Loucy (cell line): ENCODE results near the gene ACCS.

ENCODE experiments used
- H2AFZ ChIP-seq: fragments of 200-600 bp; sonication (generic); 2 replicates; pipeline ENCODE4 v1.6.0; 2016; ENCODE audit warnings: antibody characterized with exemption, mild to moderate bottlenecking, low read length, moderate library complexity
- H3F3A ChIP-seq: fragments of 200-600 bp; 2 replicates; pipeline ENCODE4 v1.6.0; 2016; ENCODE audit warnings: antibody characterized with exemption, low read depth, mild to moderate bottlenecking
- H3K27me3 ChIP-seq: fragments of 200-600 bp; sonication (generic); 2 replicates; pipeline ENCODE4 v1.6.1; 2014; ENCODE audit warnings: low read length, mild to moderate bottlenecking; ENCODE audit not compliant: insufficient read depth, poor library complexity, severe bottlenecking
- H3K36me3 ChIP-seq: fragments of 200-600 bp; sonication (generic); 2 replicates; pipeline ENCODE4 v1.6.1; 2016; ENCODE audit warnings: low read length; ENCODE audit not compliant: insufficient read depth
- H3K4me1 ChIP-seq: fragments of 200-600 bp; sonication (generic); 2 replicates; pipeline ENCODE4 v1.5.1; 2014; ENCODE audit warnings: low read length, mild to moderate bottlenecking; ENCODE audit not compliant: insufficient read depth, poor library complexity, severe bottlenecking
- H3K4me2 ChIP-seq: fragments of 200-600 bp; sonication (generic); 2 replicates; pipeline ENCODE4 v1.6.0; 2014; ENCODE audit warnings: antibody characterized with exemption, low read length, low read depth, mild to moderate bottlenecking; ENCODE audit not compliant: poor library complexity, severe bottlenecking
- H3K4me3 ChIP-seq: fragments of 200-600 bp; sonication (generic); 2 replicates; pipeline ENCODE4 v1.5.1; 2014; ENCODE audit warnings: low read length, mild to moderate bottlenecking, mixed read lengths; ENCODE audit not compliant: poor library complexity, severe bottlenecking
- H3K79me2 ChIP-seq: fragments of 200-600 bp; sonication (generic); 2 replicates; pipeline ENCODE4 v1.6.1; 2014; ENCODE audit warnings: low read length; ENCODE audit not compliant: insufficient read depth
- H3K9ac ChIP-seq: fragments of 200-600 bp; sonication (generic); 2 replicates; pipeline ENCODE4 v1.6.0; 2014; ENCODE audit warnings: mild to moderate bottlenecking, low read depth, low read length, moderate library complexity; ENCODE audit not compliant: poor library complexity, severe bottlenecking
- H3K9me2 ChIP-seq: fragments of 200-600 bp; sonication (generic); replicated peaks from 2 replicates; pipeline ENCODE4 v1.6.1; 2016; ENCODE audit warnings: low read depth, low read length, mixed read lengths
- H3K9me3 ChIP-seq: fragments of 200-600 bp; sonication (generic); 2 replicates; pipeline ENCODE4 v1.6.1; 2014; ENCODE audit warnings: mild to moderate bottlenecking, antibody characterized with exemption, low read length, low read depth; ENCODE audit not compliant: insufficient read depth
- H4K20me1 ChIP-seq: fragments of 200-600 bp; sonication (generic); 2 replicates; pipeline ENCODE4 v1.6.0; 2014; ENCODE audit warnings: antibody characterized with exemption, low read length, mild to moderate bottlenecking; ENCODE audit not compliant: insufficient read depth, poor library complexity, severe bottlenecking
- CTCF ChIP-seq: fragments of 200-600 bp; sonication (generic); conservative IDR thresholded peaks from 2 replicates; pipeline ENCODE4 v1.5.1; 2014; ENCODE audit warnings: mild to moderate bottlenecking, antibody characterized with exemption, low read length
- EZH2phosphoT487 ChIP-seq: fragments of 200-600 bp; IDR thresholded peaks from 2 replicates; pipeline ENCODE4 v1.6.1; 2018; ENCODE audit warnings: antibody characterized with exemption, mild to moderate bottlenecking, moderate library complexity, borderline replicate concordance

Gene ACCS

GRCh38 chr11:44033411-44033850 is 32.6 kb upstream of the ACCS start:
- Histone ChIP-seq H3K36me3 (no peaks in the 10 kb centered on the region), H3K9me2 (no peaks in the 10 kb centered on the region), H3K4me2 (no peak overlapping the region), H3F3A (no peaks in the 10 kb centered on the region), H3K9ac (no peak overlapping the region), H3K4me3 (no peak overlapping the region), H4K20me1 (no peaks in the 10 kb centered on the region), H3K27me3 (no peaks in the 10 kb centered on the region), H2AFZ (no peak overlapping the region), H3K79me2 (no peaks in the 10 kb centered on the region), H3K9me3 (no peaks in the 10 kb centered on the region), H3K4me1 (no peaks in the 10 kb centered on the region)
- no peak for TF ChIP-seq EZH2phosphoT487

- no peak overlapping the region for H3K4me3 ChIP-seq
- no peaks in the 10 kb centered on the region for H3K9me2 ChIP-seq
- no peaks in the 10 kb centered on the region for H3K36me3 ChIP-seq
- no peaks in the 10 kb centered on the region for H4K20me1 ChIP-seq
- H3K27me3 ChIP-seq = no peaks in the 10 kb centered on the region
- H3K4me1 ChIP-seq = no peaks in the 10 kb centered on the region
- H2AFZ ChIP-seq = no peak overlapping the region
- H3K9me3 ChIP-seq = no peaks in the 10 kb centered on the region
- no peaks in the 10 kb centered on the region for H3F3A ChIP-seq
- H3K4me2 ChIP-seq = no peak overlapping the region
- H3K9ac ChIP-seq = no peak overlapping the region
- no peak for TF ChIP-seq EZH2phosphoT487
- H3K79me2 ChIP-seq = no peaks in the 10 kb centered on the region
Observed at GRCh38 chr11:44033856-44034255, 32.2 kb upstream of the ACCS start.

- Histone ChIP-seq H3K9ac (no peak overlapping the region), H3K9me3 (no peaks in the 10 kb centered on the region), H3F3A (no peaks in the 10 kb centered on the region), H3K4me3 (no peak overlapping the region), H3K27me3 (no peaks in the 10 kb centered on the region), H3K4me1 (no peaks in the 10 kb centered on the region), H3K9me2 (no peaks in the 10 kb centered on the region), H3K36me3 (no peaks in the 10 kb centered on the region), H3K4me2 (no peak overlapping the region), H2AFZ (no peak overlapping the region), H3K79me2 (no peaks in the 10 kb centered on the region), H4K20me1 (no peaks in the 10 kb centered on the region)
- TF ChIP-seq CTCF (no peak), EZH2phosphoT487 (no peak)
Observed at GRCh38 chr11:44034639-44035038, 31.4 kb upstream of the ACCS start.

GRCh38 chr11:44036811-44037657 is 29.0 kb upstream of the ACCS start:
- H3K4me3 ChIP-seq = no peak overlapping the region
- H3K9me3 ChIP-seq = peaks cover 7% of the 10 kb centered on the region; the same call in 1 of the 2 replicates
- H3K9me2 ChIP-seq = no peaks in the 10 kb centered on the region
- no peaks in the 10 kb centered on the region for H3K4me1 ChIP-seq
- no peak for TF ChIP-seq EZH2phosphoT487
- TF ChIP-seq CTCF = peak; percentile 81
- H3K36me3 ChIP-seq = no peaks in the 10 kb centered on the region
- no peak overlapping the region for H2AFZ ChIP-seq
- H3K27me3 ChIP-seq = no peaks in the 10 kb centered on the region
- no peaks in the 10 kb centered on the region for H4K20me1 ChIP-seq
- H3K9ac ChIP-seq = no peak overlapping the region
- no peaks in the 10 kb centered on the region for H3K79me2 ChIP-seq
- no peak overlapping the region for H3K4me2 ChIP-seq
- no peaks in the 10 kb centered on the region for H3F3A ChIP-seq
